ENCODE measurements around the gene FGGY.

DNA sequence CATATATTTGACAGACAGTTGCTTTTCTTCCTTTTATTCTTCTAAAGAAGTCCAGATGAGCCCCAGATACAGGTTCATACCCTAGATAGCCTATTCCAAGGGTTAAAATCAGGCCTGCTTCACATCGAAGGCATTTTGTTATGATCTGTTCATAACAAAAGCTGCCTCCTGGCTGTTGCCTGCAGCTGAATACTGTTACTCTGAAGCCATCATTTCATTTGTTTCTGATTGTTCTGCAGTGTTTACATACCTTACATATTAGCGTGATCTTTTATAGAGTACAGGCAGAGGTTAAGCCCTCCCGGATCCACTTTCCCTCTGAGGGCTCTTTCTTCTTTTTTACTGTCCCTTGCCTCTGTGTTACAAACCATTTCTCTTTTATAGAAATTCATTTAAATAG lies 298.9 kb downstream of the FGGY start:
- TF ChIP-seq POLR2A (IDR thresholded peaks at IDR 0.05): no peak
- TF ChIP-seq CTCF (IDR thresholded peaks at IDR 0.05): no peak

Data from body of pancreas (tissue), 4 donors.